CD14-positive monocyte (primary cell): ENCODE measurements around the gene DRC3. TPM values are rescaled to one million over a fixed set of nuclear protein-coding genes. Genes with fewer than 3 reads are reported as not detected.

Source experiments
- DNase-seq, 3 donors: peaks; one replicate each; pipeline ENCODE4 v3.0.0-alpha.2; 2011 to 2022
- H2AFZ ChIP-seq: 2 replicates; pipeline ENCODE4 v1.6.0; 2012; ENCODE audit warnings: mild to moderate bottlenecking, low read depth, low read length, inconsistent platforms; ENCODE audit not compliant: insufficient read depth, poor library complexity, severe bottlenecking
- H3K27ac ChIP-seq, 2 donors: 1 replicate in 1 of 2; 2 replicates in 1 of 2; pipeline ENCODE4 v1.5.1; 2012 to 2013; ENCODE audit warnings: low read length in 2 of 2, control low read depth in 1 of 2, inconsistent platforms in 1 of 2, low read depth in 1 of 2, mild to moderate bottlenecking in 1 of 2
- H3K27me3 ChIP-seq, 2 donors: one replicate each; pipeline versions ENCODE4 v1.6.0 to v1.6.1; 2011 to 2013; ENCODE audit warnings: low read length in 2 of 2; ENCODE audit not compliant: control insufficient read depth in 2 of 2, insufficient read depth in 2 of 2
- H3K36me3 ChIP-seq, 2 donors: replicated peaks in 1 of 2; 1 replicate in 1 of 2; 2 replicates in 1 of 2; pipeline versions ENCODE4 v1.5.1 to v1.6.1; 2012 to 2013; ENCODE audit warnings: low read length in 2 of 2, control low read depth in 1 of 2, inconsistent platforms in 1 of 2, mild to moderate bottlenecking in 1 of 2; ENCODE audit not compliant: insufficient read depth in 2 of 2, control insufficient read depth in 1 of 2
- H3K4me1 ChIP-seq, 2 donors: 1 replicate in 1 of 2; 2 replicates in 1 of 2; pipeline versions ENCODE4 v1.5.1 to v1.6.1; 2012 to 2013; ENCODE audit warnings: low read length in 2 of 2, control low read depth in 1 of 2, inconsistent platforms in 1 of 2, mild to moderate bottlenecking in 1 of 2, moderate library complexity in 1 of 2; ENCODE audit not compliant: insufficient read depth in 2 of 2, control insufficient read depth in 1 of 2
- H3K4me2 ChIP-seq: replicated peaks from 2 replicates; pipeline ENCODE3; 2012; ENCODE audit warnings: low read length, moderate library complexity, mild to moderate bottlenecking; ENCODE audit not compliant: poor library complexity, severe bottlenecking; ENCODE audit errors: extremely low read depth
- H3K4me3 ChIP-seq, 3 experiments: fragments of 200-600 bp in 1 of 3; sonication (generic) in 1 of 3; replicated peaks in 1 of 3; 1 replicate in 2 of 3; 2 replicates in 1 of 3; pipeline ENCODE4 v1.5.1; 2011 to 2013; ENCODE audit warnings: low read length in 3 of 3, mild to moderate bottlenecking in 3 of 3, control low read depth in 2 of 3, low read depth in 2 of 3, inconsistent platforms in 1 of 3, moderate library complexity in 1 of 3
- H3K79me2 ChIP-seq: 2 replicates; pipeline ENCODE4 v1.6.0; 2012; ENCODE audit warnings: mild to moderate bottlenecking, control low read depth, inconsistent platforms, low read length, moderate library complexity; ENCODE audit not compliant: insufficient read depth
- H3K9ac ChIP-seq: 2 replicates; pipeline ENCODE4 v1.6.0; 2017; ENCODE audit warnings: low read length, mild to moderate bottlenecking; ENCODE audit not compliant: insufficient read depth, poor library complexity, severe bottlenecking
- H3K9me3 ChIP-seq, 2 donors: replicated peaks in 1 of 2; 1 replicate in 1 of 2; 2 replicates in 1 of 2; pipeline versions ENCODE4 v1.5.1 to v1.6.1; 2012 to 2013; ENCODE audit warnings: low read length in 2 of 2, control low read depth in 1 of 2; ENCODE audit not compliant: control insufficient read depth in 1 of 2, insufficient read depth in 1 of 2
- H4K20me1 ChIP-seq: 2 replicates; pipeline ENCODE4 v1.6.0; 2012; ENCODE audit warnings: mild to moderate bottlenecking, low read length, control low read depth, moderate library complexity; ENCODE audit not compliant: insufficient read depth
- H3K27ac Mint-ChIP-seq, 7 donors: one replicate each; pipeline ENCODE4 v1.8.0; 2020; ENCODE audit warnings: mild to moderate bottlenecking in 7 of 7, mixed read lengths in 7 of 7, moderate library complexity in 6 of 7, inconsistent platforms in 2 of 7
- H3K27me3 Mint-ChIP-seq, 3 donors: one replicate each; pipeline ENCODE4 v1.8.0; 2021 to 2022; ENCODE audit warnings: low read depth in 3 of 3, mild to moderate bottlenecking in 3 of 3, mixed read lengths in 3 of 3, moderate library complexity in 3 of 3, inconsistent platforms in 1 of 3
- H3K36me3 Mint-ChIP-seq, 2 donors: one replicate each; pipeline ENCODE4 v1.8.0; 2020; ENCODE audit warnings: mixed read lengths in 2 of 2, inconsistent platforms in 1 of 2, mild to moderate bottlenecking in 1 of 2
- H3K4me1 Mint-ChIP-seq: one replicate; pipeline ENCODE4 v1.8.0; 2020; ENCODE audit warnings: mild to moderate bottlenecking, mixed read lengths
- H3K4me3 Mint-ChIP-seq, 2 donors: one replicate each; pipeline ENCODE4 v1.8.0; 2020; ENCODE audit warnings: mild to moderate bottlenecking in 2 of 2, mixed read lengths in 2 of 2, moderate library complexity in 1 of 2
- H3K9me3 Mint-ChIP-seq, 7 donors: one replicate each; pipeline ENCODE4 v1.8.0; 2020 to 2022; ENCODE audit warnings: mixed read lengths in 7 of 7, mild to moderate bottlenecking in 6 of 7, moderate library complexity in 6 of 7, inconsistent platforms in 2 of 7
- WGBS: methylation state at CpG from one replicate; pipeline ENCODE4 v1.1.5; 2013; ENCODE audit warnings: missing lambda C conversion rate; ENCODE audit not compliant: insufficient coverage; 5-methylcytosine and 5-hydroxymethylcytosine counted together
- intact Hi-C, 2 donors: fragments of 100-400 bp; cut with micrococcal nuclease; formaldehyde crosslinking; loops; one replicate each; pipeline versions ENCODE4 v1.15.0 to v1.15.1; 2023
- polyA minus RNA-seq: library from RNA; depleted of rRNA, polyadenylated mRNA; stranded (reverse); fragments of >200 nt; gene quantifications from 2 replicates; pipeline ENCODE4 v1.2.3, GENCODE V29; 2012
- polyA plus RNA-seq, 3 donors: library from polyadenylated mRNA; depleted of rRNA in 1 of 3; unstranded in 2 of 3; stranded (reverse) in 1 of 3; fragments of 300-500 nt in 2 of 3; fragments of >200 nt in 1 of 3; fragmentation: Illumina TruSeq in 2 of 3; gene quantifications; 1 replicate in 2 of 3; 2 replicates in 1 of 3; pipeline ENCODE4 v1.2.3, GENCODE V29; 2012 to 2021
- total RNA-seq, 12 experiments: library from RNA in 1 of 12; stranded (reverse) in 1 of 12; fragments of 120-200 nt in 1 of 12; gene quantifications; one replicate each; pipeline ENCODE4 v1.2.4 and lab custom pipeline; 2013 to 2026; ENCODE audit warnings: mixed read lengths in 6 of 12, inconsistent platforms in 1 of 12
- TF ChIP-seq, protein P1 (sequence below): fragments of 200-600 bp; IDR thresholded peaks from one replicate; pipeline ENCODE4 v1.8.0; 2022; ENCODE audit warnings: antibody characterized with exemption, mild to moderate bottlenecking

Gene DRC3, protein sequence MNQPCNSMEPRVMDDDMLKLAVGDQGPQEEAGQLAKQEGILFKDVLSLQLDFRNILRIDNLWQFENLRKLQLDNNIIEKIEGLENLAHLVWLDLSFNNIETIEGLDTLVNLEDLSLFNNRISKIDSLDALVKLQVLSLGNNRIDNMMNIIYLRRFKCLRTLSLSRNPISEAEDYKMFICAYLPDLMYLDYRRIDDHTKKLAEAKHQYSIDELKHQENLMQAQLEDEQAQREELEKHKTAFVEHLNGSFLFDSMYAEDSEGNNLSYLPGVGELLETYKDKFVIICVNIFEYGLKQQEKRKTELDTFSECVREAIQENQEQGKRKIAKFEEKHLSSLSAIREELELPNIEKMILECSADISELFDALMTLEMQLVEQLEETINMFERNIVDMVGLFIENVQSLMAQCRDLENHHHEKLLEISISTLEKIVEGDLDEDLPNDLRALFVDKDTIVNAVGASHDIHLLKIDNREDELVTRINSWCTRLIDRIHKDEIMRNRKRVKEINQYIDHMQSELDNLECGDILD
- 0.15 TPM for total RNA-seq (2013)
- polyA plus RNA-seq: under 1 TPM; 0.23 to 0.58 (median 0.39) TPM
- polyA minus RNA-seq: 0.55 TPM in 1 of 2 replicates, not detected in the other
- 0.06 to 2.1 (median 0.77) reads per million in 11 experiments for total RNA-seq (lab: John Stamatoyannopoulos, UW)

DNA sequence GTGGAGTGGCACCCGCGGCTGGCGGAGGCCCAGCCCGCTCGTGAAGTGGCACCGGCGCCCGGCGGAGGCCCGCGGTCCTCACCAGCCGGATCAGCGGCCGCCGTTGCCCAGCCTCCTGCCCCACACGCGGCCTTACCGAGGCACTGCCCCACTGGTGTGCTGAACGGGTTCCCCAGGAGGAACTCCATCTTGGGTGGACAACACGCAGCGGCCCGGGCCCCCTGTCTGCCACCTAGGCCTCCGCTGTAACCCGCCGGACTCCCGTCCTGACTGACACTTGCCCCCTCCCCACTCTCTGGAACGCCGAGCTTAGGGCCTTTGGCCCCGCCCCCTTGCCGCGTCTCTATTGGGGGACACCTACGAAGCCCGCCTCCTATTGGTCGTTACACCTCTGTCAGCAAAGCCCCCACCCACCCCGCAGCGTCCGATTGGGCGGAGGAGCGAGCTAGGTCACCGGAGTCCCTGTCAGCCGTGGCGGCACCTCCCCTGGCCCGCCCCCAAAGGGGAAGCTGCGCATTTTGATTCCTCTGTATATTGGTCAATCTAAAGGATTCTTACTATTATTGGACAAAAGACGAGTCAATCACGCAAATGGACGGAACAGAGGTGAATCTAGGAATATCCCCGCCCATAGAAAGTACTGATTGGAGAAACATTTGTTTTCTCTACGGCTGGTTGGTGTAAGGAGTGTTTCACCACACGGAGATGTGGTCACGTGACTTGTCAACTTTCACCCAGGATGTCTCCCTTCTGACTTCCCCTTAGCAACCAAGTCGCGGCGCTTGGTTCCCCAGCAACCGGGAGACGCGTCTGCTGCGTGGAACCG, at the start of gene DRC3, which contains the start of gene TOM1L2:
DRC3 (plus strand) TSS at position 737 of the 826 bp plus-strand sequence. CDS start 4,737 bp downstream, outside the sequence.
TOM1L2 (minus strand) TSS at position 275 of the 826 bp plus-strand sequence; CDS start at position 188, 87 bp downstream.
- peaks cover 58 to 60% of the 10 kb centered on the region in 2 donors for H3K4me1 ChIP-seq
- 0% methylated on average over 39 of the region's 59 CpGs for WGBS
- H3K36me3 Mint-ChIP-seq: peaks cover 2 to 7% of the 10 kb centered on the region in 2 donors
- peaks cover 18% of the 10 kb centered on the region for H4K20me1 ChIP-seq
- no peaks in the 10 kb centered on the region for H3K27me3 Mint-ChIP-seq
- peak within 1 kb of the TSS; percentile 83 to 93 for H3K4me3 Mint-ChIP-seq
- peak within 1 kb of the TSS; percentile 70 for H2AFZ ChIP-seq
- intact Hi-C loops: loop anchor here (2.0 to 5.0 kb wide), 3 partner anchors 35 to 60 kb away; no protein-coding TSS in a partner anchor
- H3K9me3 Mint-ChIP-seq: no peaks in the 10 kb centered on the region
- DNase-seq: peak; percentile 100
- H3K79me2 ChIP-seq: peaks cover 45% of the 10 kb centered on the region
- H3K4me2 ChIP-seq: peak within 1 kb of the TSS; percentile 88
- peak within 1 kb of the TSS; percentile 95 for H3K9ac ChIP-seq
- peak within 1 kb of the TSS; percentile 42 to 95 for H3K27ac ChIP-seq
- peak within 1 kb of the TSS; percentile 50 to 82 (median 55) for H3K4me3 ChIP-seq
- peaks cover 59% of the 10 kb centered on the region for H3K4me1 Mint-ChIP-seq
- H3K9me3 ChIP-seq: no peaks in the 10 kb centered on the region
- TF ChIP-seq, protein P1, sequence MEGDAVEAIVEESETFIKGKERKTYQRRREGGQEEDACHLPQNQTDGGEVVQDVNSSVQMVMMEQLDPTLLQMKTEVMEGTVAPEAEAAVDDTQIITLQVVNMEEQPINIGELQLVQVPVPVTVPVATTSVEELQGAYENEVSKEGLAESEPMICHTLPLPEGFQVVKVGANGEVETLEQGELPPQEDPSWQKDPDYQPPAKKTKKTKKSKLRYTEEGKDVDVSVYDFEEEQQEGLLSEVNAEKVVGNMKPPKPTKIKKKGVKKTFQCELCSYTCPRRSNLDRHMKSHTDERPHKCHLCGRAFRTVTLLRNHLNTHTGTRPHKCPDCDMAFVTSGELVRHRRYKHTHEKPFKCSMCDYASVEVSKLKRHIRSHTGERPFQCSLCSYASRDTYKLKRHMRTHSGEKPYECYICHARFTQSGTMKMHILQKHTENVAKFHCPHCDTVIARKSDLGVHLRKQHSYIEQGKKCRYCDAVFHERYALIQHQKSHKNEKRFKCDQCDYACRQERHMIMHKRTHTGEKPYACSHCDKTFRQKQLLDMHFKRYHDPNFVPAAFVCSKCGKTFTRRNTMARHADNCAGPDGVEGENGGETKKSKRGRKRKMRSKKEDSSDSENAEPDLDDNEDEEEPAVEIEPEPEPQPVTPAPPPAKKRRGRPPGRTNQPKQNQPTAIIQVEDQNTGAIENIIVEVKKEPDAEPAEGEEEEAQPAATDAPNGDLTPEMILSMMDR: no peak
- H3K27me3 ChIP-seq: no peaks in the 10 kb centered on the region
- peak within 1 kb of the TSS; percentile 90 to 98 (median 95) for H3K27ac Mint-ChIP-seq
- no peaks in the 10 kb centered on the region for H3K36me3 ChIP-seq
